B cell (primary cell): ENCODE measurements around the gene RCSD1. TPM values are rescaled to one million over a fixed set of nuclear protein-coding genes. Genes with fewer than 3 reads are reported as not detected.

Experiments used
- ATAC-seq: fragments of 200-7000 bp; cut with Tn5 transposase; one replicate; pipeline ENCODE4 v1.10.0; 2021; ENCODE audit warnings: low read depth, mild to moderate bottlenecking, moderate number of reproducible peaks, moderate library complexity
- CTCF ChIA-PET: fragments of 350-600 bp; sonication (Branson Sonifier 250); formaldehyde crosslinking; loops from one replicate; lab custom pipeline; 2021; ENCODE audit warnings: antibody characterized with exemption, inconsistent platforms; lab: Charles Lee
- POLR2A ChIA-PET: fragments of 350-600 bp; sonication (Branson Sonifier 250); formaldehyde crosslinking; loops from one replicate; lab custom pipeline; 2021; ENCODE audit warnings: antibody characterized with exemption; lab: Charles Lee
- DNase-seq: peaks from one replicate; pipeline ENCODE4 v3.0.0; 2013
- H2AFZ ChIP-seq: 2 replicates; pipeline ENCODE4 v1.6.1; 2012; ENCODE audit warnings: mild to moderate bottlenecking, low read depth, low read length; ENCODE audit not compliant: insufficient read depth, poor library complexity, severe bottlenecking
- H3K27ac ChIP-seq, 2 donors: 1 replicate in 1 of 2; 2 replicates in 1 of 2; pipeline ENCODE4 v1.5.1; 2012 to 2013; ENCODE audit warnings: low read length in 2 of 2, mild to moderate bottlenecking in 2 of 2, moderate library complexity in 1 of 2
- H3K27me3 ChIP-seq, 4 experiments: fragments of 200-600 bp in 1 of 4; sonication (generic) in 1 of 4; replicated peaks in 1 of 4; 1 replicate in 2 of 4; 2 replicates in 2 of 4; pipeline versions ENCODE4 v1.6.1 to v1.7.0; 2013 to 2016; ENCODE audit warnings: low read length in 3 of 4, mild to moderate bottlenecking in 2 of 4, mixed read lengths in 1 of 4, moderate library complexity in 1 of 4; ENCODE audit not compliant: insufficient read depth in 4 of 4, control insufficient read depth in 3 of 4; ENCODE audit errors: control extremely low read depth in 1 of 4
- H3K36me3 ChIP-seq, 2 experiments: replicated peaks in 1 of 2; 1 replicate in 1 of 2; 2 replicates in 1 of 2; pipeline versions ENCODE4 v1.6.1 to v1.7.1; 2013; ENCODE audit warnings: low read length in 1 of 2; ENCODE audit not compliant: insufficient read depth in 2 of 2, control insufficient read depth in 1 of 2; ENCODE audit errors: control extremely low read depth in 1 of 2, extremely low read depth in 1 of 2
- H3K4me1 ChIP-seq, 2 donors: fragments of 200-600 bp in 1 of 2; sonication (generic) in 1 of 2; 1 replicate in 1 of 2; 2 replicates in 1 of 2; pipeline versions ENCODE4 v1.5.1 to v1.6.1; 2013 to 2017; ENCODE audit warnings: low read length in 2 of 2; ENCODE audit not compliant: control insufficient read depth in 2 of 2, insufficient read depth in 2 of 2
- H3K4me2 ChIP-seq: replicated peaks from 2 replicates; pipeline ENCODE3; 2012; ENCODE audit warnings: mild to moderate bottlenecking, low read depth, low read length; ENCODE audit not compliant: poor library complexity, severe bottlenecking
- H3K4me3 ChIP-seq, 5 experiments: fragments of 200-600 bp in 1 of 5; sonication (generic) in 1 of 5; 1 replicate in 3 of 5; 2 replicates in 2 of 5; pipeline versions ENCODE4 v1.5.1 to v1.7.0; 2011 to 2016; ENCODE audit warnings: low read length in 4 of 5, mild to moderate bottlenecking in 4 of 5, low read depth in 2 of 5, control low read depth in 1 of 5, moderate library complexity in 1 of 5; ENCODE audit not compliant: insufficient read depth in 1 of 5; ENCODE audit errors: control extremely low read depth in 1 of 5, extremely low read depth in 1 of 5
- H3K79me2 ChIP-seq: fragments of 200-600 bp; sonication (generic); one replicate; pipeline ENCODE4 v1.6.0; 2016; ENCODE audit warnings: low read length; ENCODE audit not compliant: control insufficient read depth, insufficient read depth
- H3K9ac ChIP-seq: fragments of 200-600 bp; sonication (generic); 2 replicates; pipeline ENCODE4 v1.6.1; 2017; ENCODE audit warnings: mild to moderate bottlenecking, low read length, moderate library complexity
- H3K9me3 ChIP-seq, 3 donors: one replicate each; pipeline versions ENCODE4 v1.6.1 to v1.7.1; 2013; ENCODE audit warnings: low read length in 2 of 3; ENCODE audit not compliant: control insufficient read depth in 2 of 3, insufficient read depth in 1 of 3; ENCODE audit errors: control extremely low read depth in 1 of 3
- H4K20me1 ChIP-seq: 2 replicates; pipeline ENCODE4 v1.6.0; 2012; ENCODE audit warnings: mild to moderate bottlenecking, low read length; ENCODE audit not compliant: insufficient read depth, control insufficient read depth, poor library complexity, severe bottlenecking
- H3K27ac Mint-ChIP-seq: one replicate; pipeline ENCODE4 v1.8.0; 2021; ENCODE audit warnings: mixed read lengths
- H3K27me3 Mint-ChIP-seq: one replicate; pipeline ENCODE4 v1.8.0; 2021; ENCODE audit warnings: mixed read lengths
- H3K4me1 Mint-ChIP-seq: one replicate; pipeline ENCODE4 v1.8.0; 2021; ENCODE audit warnings: mixed read lengths
- H3K4me3 Mint-ChIP-seq: one replicate; pipeline ENCODE4 v1.8.0; 2021; ENCODE audit warnings: mixed read lengths
- H3K9me3 Mint-ChIP-seq: one replicate; pipeline ENCODE4 v1.8.0; 2022; ENCODE audit warnings: mixed read lengths; ENCODE audit not compliant: insufficient read depth
- EZH2 ChIP-seq: IDR thresholded peaks from 2 replicates; pipeline ENCODE4 v1.6.1; 2012; ENCODE audit warnings: borderline replicate concordance, low read depth, mild to moderate bottlenecking, moderate library complexity, low read length; ENCODE audit not compliant: insufficient read depth, poor library complexity, severe bottlenecking
- WGBS: methylation state at CpG from one replicate; pipeline ENCODE4 v1.1.5; 2013; ENCODE audit warnings: missing lambda C conversion rate; ENCODE audit not compliant: insufficient coverage; 5-methylcytosine and 5-hydroxymethylcytosine counted together
- intact Hi-C: fragments of 100-400 bp; cut with micrococcal nuclease; formaldehyde crosslinking; loops from one replicate; pipeline ENCODE4 v1.10.0; 2022
- polyA plus RNA-seq: library from polyadenylated mRNA; depleted of rRNA; stranded (reverse); fragments of >200 nt; gene quantifications from 2 replicates; pipeline ENCODE4 v1.2.3, GENCODE V29; 2012
- total RNA-seq, 2 donors: library from RNA; stranded (reverse); fragments of 120-200 nt in 1 of 2; gene quantifications; 1 replicate in 1 of 2; 2 replicates in 1 of 2; pipeline versions ENCODE4 v1.2.3 to v1.2.4, GENCODE V29; 2013 to 2022
- TF ChIP-seq, protein P1 (sequence below): fragments of 200-600 bp; IDR thresholded peaks from one replicate; pipeline ENCODE4 v1.8.0; 2022; ENCODE audit warnings: antibody characterized with exemption, mild to moderate bottlenecking

The RCSD1 gene
- total and polyA plus RNA-seq, 2 donors (not counting 1 experiment from before 2014, with no cell fraction given): 129 to 525 TPM

DNA sequence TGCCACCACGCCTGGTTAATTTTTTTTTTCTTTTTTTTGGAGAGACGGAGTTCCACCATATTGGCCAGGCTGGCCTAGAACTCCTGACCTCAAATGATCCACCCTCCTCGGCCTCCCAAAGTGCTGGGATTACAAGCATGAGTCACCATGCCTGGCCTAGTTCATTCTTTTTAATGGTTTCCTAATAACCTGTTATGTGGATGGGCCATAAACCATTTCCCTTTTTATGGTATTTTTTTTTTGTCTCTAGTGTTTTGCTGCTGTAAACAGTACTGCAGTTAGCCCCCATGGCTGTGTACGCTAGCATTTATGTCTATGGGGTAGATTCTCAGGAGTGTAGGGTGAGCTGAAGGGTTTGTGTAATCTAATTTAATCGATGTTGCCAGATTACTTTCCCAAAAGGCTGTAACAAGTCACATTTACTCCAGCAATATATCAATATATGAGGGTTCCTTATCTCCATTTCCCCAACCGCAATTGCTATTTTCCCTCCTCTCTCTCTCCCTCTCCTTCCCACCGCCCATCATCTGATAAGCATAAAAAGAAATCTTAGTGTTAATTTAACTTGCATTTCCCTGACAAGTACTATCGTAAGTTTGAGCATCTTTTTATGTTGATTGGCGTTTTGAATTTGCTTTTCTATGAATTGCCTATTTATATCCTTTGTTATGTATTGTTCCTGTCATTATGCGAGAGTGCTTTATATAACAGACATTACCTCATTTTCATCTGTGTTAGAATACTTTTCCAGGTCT is 28.7 kb downstream of the RCSD1 start:
- H3K4me1 Mint-ChIP-seq: peaks cover 94% of the 10 kb centered on the region
- H3K27ac ChIP-seq: peak overlapping the region in 1 of 2 donors; percentile 72
- intact Hi-C loops: no loop called here

GRCh38 chr1:167659450-167659849 is 29.4 kb downstream of the RCSD1 start:
- Mint-ChIP-seq H3K4me3 (no peak overlapping the region), H3K27ac (peak overlapping the region; percentile 3), H3K27me3 (no peaks in the 10 kb centered on the region), H3K9me3 (no peaks in the 10 kb centered on the region), H3K4me1 (peaks cover 93% of the 10 kb centered on the region)
- Histone ChIP-seq H3K4me3 (no peak overlapping the region), H3K27me3 (no peaks in the 10 kb centered on the region), H3K4me1 (peaks cover 86 to 89% of the 10 kb centered on the region in 2 donors), H3K4me2 (peak overlapping the region; percentile 13), H3K27ac (peak overlapping the region in 1 of 2 donors; percentile 72), H3K9ac (no peak overlapping the region), H3K9me3 (no peaks in the 10 kb centered on the region), H3K36me3 (peaks cover 10 to 76% of the 10 kb centered on the region in 2 experiments), H4K20me1 (peaks cover 99% of the 10 kb centered on the region), H2AFZ (no peak overlapping the region), H3K79me2 (peaks cover 100% of the 10 kb centered on the region)
- WGBS: 68% methylated on average over 2 of the region's 3 CpGs
- no peak for ATAC-seq
- ChIA-PET CTCF (interaction anchor here (1.1 to 1.4 kb wide), 2 partner anchors 23 to 125 kb away, joined by 3 read pairs; no protein-coding TSS in a partner anchor), POLR2A (no interaction called here)
- DNase-seq: no peak
- intact Hi-C loops: no loop called here
- TF ChIP-seq, protein P1, sequence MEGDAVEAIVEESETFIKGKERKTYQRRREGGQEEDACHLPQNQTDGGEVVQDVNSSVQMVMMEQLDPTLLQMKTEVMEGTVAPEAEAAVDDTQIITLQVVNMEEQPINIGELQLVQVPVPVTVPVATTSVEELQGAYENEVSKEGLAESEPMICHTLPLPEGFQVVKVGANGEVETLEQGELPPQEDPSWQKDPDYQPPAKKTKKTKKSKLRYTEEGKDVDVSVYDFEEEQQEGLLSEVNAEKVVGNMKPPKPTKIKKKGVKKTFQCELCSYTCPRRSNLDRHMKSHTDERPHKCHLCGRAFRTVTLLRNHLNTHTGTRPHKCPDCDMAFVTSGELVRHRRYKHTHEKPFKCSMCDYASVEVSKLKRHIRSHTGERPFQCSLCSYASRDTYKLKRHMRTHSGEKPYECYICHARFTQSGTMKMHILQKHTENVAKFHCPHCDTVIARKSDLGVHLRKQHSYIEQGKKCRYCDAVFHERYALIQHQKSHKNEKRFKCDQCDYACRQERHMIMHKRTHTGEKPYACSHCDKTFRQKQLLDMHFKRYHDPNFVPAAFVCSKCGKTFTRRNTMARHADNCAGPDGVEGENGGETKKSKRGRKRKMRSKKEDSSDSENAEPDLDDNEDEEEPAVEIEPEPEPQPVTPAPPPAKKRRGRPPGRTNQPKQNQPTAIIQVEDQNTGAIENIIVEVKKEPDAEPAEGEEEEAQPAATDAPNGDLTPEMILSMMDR: no peak
- no peak for TF ChIP-seq EZH2

More for the DNA sequence above, 28.7 kb downstream of the RCSD1 start:
- POLR2A ChIA-PET: no interaction called here
- no peak overlapping the region for H3K4me3 ChIP-seq
- peak overlapping the region; percentile 39 for H3K27ac Mint-ChIP-seq
- no peaks in the 10 kb centered on the region for H3K9me3 Mint-ChIP-seq
- H3K4me3 Mint-ChIP-seq: peak overlapping the region; percentile 21
- H3K79me2 ChIP-seq: peaks cover 100% of the 10 kb centered on the region
- H3K4me1 ChIP-seq: peaks cover 88 to 89% of the 10 kb centered on the region in 2 donors
- CTCF ChIA-PET: interaction anchor here (1.4 kb wide), 1 partner anchor 22 kb away, joined by 3 read pairs; no protein-coding TSS in a partner anchor
- no peaks in the 10 kb centered on the region for H3K27me3 Mint-ChIP-seq
- H3K36me3 ChIP-seq: peaks cover 10 to 76% of the 10 kb centered on the region in 2 experiments
- no peaks in the 10 kb centered on the region for H3K27me3 ChIP-seq
- TF ChIP-seq EZH2: no peak
- TF ChIP-seq, protein P1: no peak
- H3K9me3 ChIP-seq: no peaks in the 10 kb centered on the region
- no CpG with 5 or more reads among the region's 10 CpGs for WGBS
- H3K4me2 ChIP-seq: peak overlapping the region; percentile 34
- no peak overlapping the region for H3K9ac ChIP-seq
- ATAC-seq (no peak), DNase-seq (no peak)
- H2AFZ ChIP-seq: no peak overlapping the region
- peaks cover 99% of the 10 kb centered on the region for H4K20me1 ChIP-seq
